ENCODE results near the gene FAM32A. TPM values are rescaled to one million over a fixed set of nuclear protein-coding genes. Genes with fewer than 3 reads are reported as not detected.

Gene FAM32A
- polyA plus RNA-seq, 3 donors, result 92.2 to 245 (median 219) TPM

- WGBS (ENCODE audit: insufficient coverage), result 2% methylated on average over 12 of the region's 13 CpGs
- intact Hi-C loops (cut with micrococcal nuclease), result no loop called here
- H3K36me3 ChIP-seq (replicated peaks in 1 of 2; ENCODE audit: control insufficient read depth in 1 of 2, insufficient read depth in 2 of 2, low read length in 2 of 2), result no peaks in the 10 kb centered on the region
- H3K4me1 ChIP-seq (ENCODE audit: control insufficient read depth in 1 of 2, insufficient read depth in 2 of 2, low read length in 2 of 2), result peaks cover 90 to 98% of the 10 kb centered on the region in 2 donors
- TF ChIP-seq CTCF (IDR thresholded peaks at IDR 0.05), result no peak
- no peaks in the 10 kb centered on the region for H3K27me3 ChIP-seq (ENCODE audit: control insufficient read depth in 2 of 2, insufficient read depth in 2 of 2, low read length in 2 of 2)
- Mint-ChIP-seq H3K4me1 (peaks cover 84% of the 10 kb centered on the region), H3K36me3 (peaks cover 3 to 7% of the 10 kb centered on the region in 2 donors), H3K27me3 (ENCODE audit: low read depth in 3 of 3) (peaks cover 0 to 3% (median 0%) of the 10 kb centered on the region in 3 donors), H3K4me3 (peak within 1 kb of the TSS; percentile 87 to 98), H3K9me3 (peaks cover 5 to 15% (median 8%) of the 10 kb centered on the region in 7 donors), H3K27ac (peak within 1 kb of the TSS; percentile 97 to 99 (median 99))
- H4K20me1 ChIP-seq (ENCODE audit: insufficient read depth, low read length), result no peaks in the 10 kb centered on the region
- peak within 1 kb of the TSS; percentile 68 to 95 for H3K27ac ChIP-seq (ENCODE audit: low read depth in 1 of 2, low read length in 2 of 2)
- H2AFZ ChIP-seq (ENCODE audit: insufficient read depth, low read depth, low read length, poor library complexity, severe bottlenecking), result peak within 1 kb of the TSS; percentile 56
- H3K9me3 ChIP-seq (replicated peaks in 1 of 2; ENCODE audit: control insufficient read depth in 1 of 2, insufficient read depth in 1 of 2, low read length in 2 of 2), result peaks cover 0 to 4% of the 10 kb centered on the region in 2 donors
- peak within 1 kb of the TSS; percentile 37 to 81 (median 47) for H3K4me3 ChIP-seq (replicated peaks in 1 of 3; ENCODE audit: low read depth in 2 of 3, low read length in 3 of 3)
- H3K79me2 ChIP-seq (ENCODE audit: insufficient read depth, low read length), result peaks cover 95% of the 10 kb centered on the region
- peak; percentile 73 to 78 (median 73) for DNase-seq
- peak within 1 kb of the TSS; percentile 73 for H3K9ac ChIP-seq (ENCODE audit: insufficient read depth, low read length, poor library complexity, severe bottlenecking)
- H3K4me2 ChIP-seq (replicated peaks; ENCODE audit: extremely low read depth, low read length, poor library complexity, severe bottlenecking), result peak within 1 kb of the TSS; percentile 80
Observed at GRCh38 chr19:16143399-16144215, 41.6 kb upstream of the FAM32A start, which contains the start of gene HSH2D. HSH2D (plus strand) TSS chr19:16143685; CDS start chr19:16148751, 5,066 bp downstream.

GRCh38 chr19:16144216-16144581 is 41.0 kb upstream of the FAM32A start:
- Histone ChIP-seq H3K27me3 (ENCODE audit: control insufficient read depth in 2 of 2, insufficient read depth in 2 of 2, low read length in 2 of 2) (no peaks in the 10 kb centered on the region), H3K36me3 (replicated peaks in 1 of 2; ENCODE audit: control insufficient read depth in 1 of 2, insufficient read depth in 2 of 2, low read length in 2 of 2) (no peaks in the 10 kb centered on the region), H3K4me2 (replicated peaks; ENCODE audit: extremely low read depth, low read length, poor library complexity, severe bottlenecking) (peak overlapping the region; percentile 80), H3K79me2 (ENCODE audit: insufficient read depth, low read length) (peaks cover 92% of the 10 kb centered on the region), H3K9ac (ENCODE audit: insufficient read depth, low read length, poor library complexity, severe bottlenecking) (peak overlapping the region; percentile 73), H3K4me1 (ENCODE audit: control insufficient read depth in 1 of 2, insufficient read depth in 2 of 2, low read length in 2 of 2) (peaks cover 95 to 98% of the 10 kb centered on the region in 2 donors), H3K4me3 (replicated peaks in 1 of 3; ENCODE audit: low read depth in 2 of 3, low read length in 3 of 3) (peak overlapping the region; percentile 37 to 81 (median 47)), H2AFZ (ENCODE audit: insufficient read depth, low read depth, low read length, poor library complexity, severe bottlenecking) (peak overlapping the region; percentile 56), H3K9me3 (replicated peaks in 1 of 2; ENCODE audit: control insufficient read depth in 1 of 2, insufficient read depth in 1 of 2, low read length in 2 of 2) (peaks cover 0 to 4% of the 10 kb centered on the region in 2 donors), H4K20me1 (ENCODE audit: insufficient read depth, low read length) (no peaks in the 10 kb centered on the region), H3K27ac (ENCODE audit: low read depth in 1 of 2, low read length in 2 of 2) (peak overlapping the region; percentile 68 to 95)
- intact Hi-C loops (cut with micrococcal nuclease), result no loop called here
- TF ChIP-seq CTCF (IDR thresholded peaks at IDR 0.05), result no peak
- peak overlapping the region; percentile 97 to 99 (median 99) for H3K27ac Mint-ChIP-seq
- no peak for DNase-seq
- 0% methylated on average over 1 of the region's 1 CpG for WGBS (ENCODE audit: insufficient coverage)
- H3K27me3 Mint-ChIP-seq (ENCODE audit: low read depth in 3 of 3), result peaks cover 0 to 3% (median 0%) of the 10 kb centered on the region in 3 donors
- H3K9me3 Mint-ChIP-seq, result peaks cover 5 to 15% (median 8%) of the 10 kb centered on the region in 7 donors
- peaks cover 5 to 13% of the 10 kb centered on the region in 2 donors for H3K36me3 Mint-ChIP-seq
- H3K4me1 Mint-ChIP-seq, result peaks cover 84% of the 10 kb centered on the region
- H3K4me3 Mint-ChIP-seq, result peak overlapping the region; percentile 87 to 98
